ENCODE measurements around the gene PHF2.

The PHF2 gene

DNA sequence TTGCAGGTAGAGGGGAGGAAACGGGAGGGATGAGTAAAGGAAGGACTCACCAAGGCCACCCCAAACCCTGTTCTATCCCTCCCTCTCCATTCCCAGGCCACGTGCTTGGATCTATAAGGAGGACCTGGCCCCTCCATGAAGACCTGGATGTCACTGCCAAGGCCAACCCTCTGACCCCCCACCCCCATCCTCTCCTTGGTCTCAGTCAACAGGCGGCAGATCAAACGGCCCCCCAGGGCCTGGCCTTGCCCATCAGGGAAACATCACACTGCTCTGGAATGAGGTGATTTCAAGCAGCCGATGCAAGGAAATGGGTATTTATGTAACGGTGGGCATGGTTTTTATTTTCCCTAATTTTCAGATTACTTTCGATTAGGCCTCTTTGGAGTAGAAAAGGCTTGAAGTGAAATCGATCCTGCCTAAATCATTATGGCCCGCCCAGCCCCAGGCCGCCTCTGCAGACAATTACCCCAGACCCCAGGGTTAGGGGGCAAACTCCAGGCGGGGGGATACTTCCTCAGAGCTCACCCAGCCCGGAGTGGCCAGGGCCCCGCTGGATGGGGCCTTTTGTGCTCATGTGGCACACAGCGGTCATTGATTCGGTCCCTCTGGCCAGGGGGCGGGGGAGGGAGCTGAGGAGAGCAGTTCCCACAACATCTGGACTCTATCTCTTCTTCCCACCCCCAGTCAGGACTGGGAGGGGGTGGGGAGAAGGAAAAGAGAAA, 125.3 kb downstream of the PHF2 start:
- Mint-ChIP-seq H3K4me3 (no peak overlapping the region), H3K27me3 (peaks cover 2% of the 10 kb centered on the region), H3K4me1 (ENCODE audit: low read depth) (no peaks in the 10 kb centered on the region), H3K27ac (no peak overlapping the region), H3K9me3 (ENCODE audit: low read depth) (peaks cover 15% of the 10 kb centered on the region), H3K36me3 (peaks cover 4% of the 10 kb centered on the region)

DNA sequence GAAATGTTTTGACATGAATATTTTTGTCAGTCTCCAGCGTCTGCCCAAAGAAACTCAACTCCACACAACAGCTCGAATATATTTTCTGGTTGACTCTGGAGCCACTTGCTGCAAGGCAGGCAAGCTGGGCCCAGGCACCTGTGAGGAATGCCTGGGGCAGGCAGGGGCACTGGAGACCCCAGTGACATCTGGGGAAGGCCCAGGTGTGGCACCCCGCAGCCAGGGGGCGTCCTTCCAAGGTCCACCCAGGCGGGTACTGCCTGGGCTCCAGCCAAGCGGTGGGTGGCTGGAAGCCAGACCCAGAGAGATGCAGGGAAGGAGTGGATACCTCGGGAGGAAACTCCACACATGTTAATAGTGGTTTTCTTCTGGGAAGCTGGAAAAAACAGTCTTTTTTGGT, 125.9 kb downstream of the PHF2 start:
- Mint-ChIP-seq H3K36me3 (peaks cover 4% of the 10 kb centered on the region), H3K4me3 (no peak overlapping the region), H3K4me1 (ENCODE audit: low read depth) (no peaks in the 10 kb centered on the region), H3K9me3 (ENCODE audit: low read depth) (peaks cover 15% of the 10 kb centered on the region), H3K27ac (no peak overlapping the region), H3K27me3 (peaks cover 2% of the 10 kb centered on the region)

DNA sequence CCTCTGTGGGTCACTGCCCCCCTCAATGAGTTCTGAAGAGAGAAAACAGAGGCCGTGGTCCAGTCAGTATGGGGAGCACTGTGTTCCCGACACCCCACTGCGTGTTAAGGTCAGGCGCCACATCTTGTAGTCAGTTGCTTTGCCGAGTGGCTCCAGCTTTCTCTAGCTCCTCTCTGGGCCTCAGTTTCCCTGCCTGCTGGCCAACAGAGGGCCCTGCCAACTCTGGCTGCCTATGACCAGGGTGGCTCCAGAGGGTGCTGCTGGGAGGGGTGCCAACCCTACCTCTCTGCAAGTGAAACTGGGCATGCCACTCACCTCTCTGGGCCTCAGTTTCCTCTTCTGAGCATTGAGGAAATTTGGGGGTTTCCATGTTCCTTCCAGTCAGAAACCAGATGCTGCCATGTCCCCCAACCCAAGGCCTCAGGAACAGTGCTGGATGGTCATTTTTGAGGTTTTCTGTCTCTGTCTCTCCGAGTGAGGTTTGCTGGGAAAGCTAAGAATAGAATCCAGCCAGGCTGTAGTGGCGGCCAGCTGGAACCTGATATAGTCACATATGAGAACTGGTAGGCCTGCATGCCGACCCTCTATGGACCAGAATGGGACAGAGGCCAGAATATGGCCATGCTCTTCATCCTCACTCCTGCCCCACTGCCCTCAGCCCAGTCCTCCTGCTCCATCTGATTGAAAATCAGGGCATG, 132.1 kb downstream of the PHF2 start:
- no peak overlapping the region for H3K4me3 Mint-ChIP-seq
- H3K4me1 Mint-ChIP-seq (ENCODE audit: low read depth), result no peaks in the 10 kb centered on the region
- peaks cover 11% of the 10 kb centered on the region for H3K9me3 Mint-ChIP-seq (ENCODE audit: low read depth)
- peaks cover 4% of the 10 kb centered on the region for H3K36me3 Mint-ChIP-seq
- H3K27me3 Mint-ChIP-seq, result peaks cover 4% of the 10 kb centered on the region
- H3K27ac Mint-ChIP-seq, result no peak overlapping the region

DNA sequence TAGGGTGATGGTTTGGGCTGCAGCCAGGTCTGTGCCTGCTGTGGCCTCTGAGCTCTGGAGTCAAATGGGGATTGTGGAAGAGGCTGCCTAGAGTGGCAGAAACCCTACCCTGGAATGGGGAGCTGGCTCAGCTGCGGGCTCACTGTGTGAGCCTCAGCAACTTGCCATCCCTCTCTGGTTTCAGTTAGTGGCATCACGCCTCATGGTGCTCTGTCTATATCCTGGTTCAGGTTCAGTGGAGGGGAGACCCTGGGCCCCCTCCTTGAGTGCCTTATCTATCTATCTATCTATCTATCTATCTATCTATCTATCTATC, 132.6 kb downstream of the PHF2 start:
- peaks cover 6% of the 10 kb centered on the region for H3K27me3 Mint-ChIP-seq
- peaks cover 3% of the 10 kb centered on the region for H3K36me3 Mint-ChIP-seq
- no peak overlapping the region for H3K4me3 Mint-ChIP-seq
- no peaks in the 10 kb centered on the region for H3K4me1 Mint-ChIP-seq (ENCODE audit: low read depth)
- peaks cover 9% of the 10 kb centered on the region for H3K9me3 Mint-ChIP-seq (ENCODE audit: low read depth)
- H3K27ac Mint-ChIP-seq, result no peak overlapping the region

DNA sequence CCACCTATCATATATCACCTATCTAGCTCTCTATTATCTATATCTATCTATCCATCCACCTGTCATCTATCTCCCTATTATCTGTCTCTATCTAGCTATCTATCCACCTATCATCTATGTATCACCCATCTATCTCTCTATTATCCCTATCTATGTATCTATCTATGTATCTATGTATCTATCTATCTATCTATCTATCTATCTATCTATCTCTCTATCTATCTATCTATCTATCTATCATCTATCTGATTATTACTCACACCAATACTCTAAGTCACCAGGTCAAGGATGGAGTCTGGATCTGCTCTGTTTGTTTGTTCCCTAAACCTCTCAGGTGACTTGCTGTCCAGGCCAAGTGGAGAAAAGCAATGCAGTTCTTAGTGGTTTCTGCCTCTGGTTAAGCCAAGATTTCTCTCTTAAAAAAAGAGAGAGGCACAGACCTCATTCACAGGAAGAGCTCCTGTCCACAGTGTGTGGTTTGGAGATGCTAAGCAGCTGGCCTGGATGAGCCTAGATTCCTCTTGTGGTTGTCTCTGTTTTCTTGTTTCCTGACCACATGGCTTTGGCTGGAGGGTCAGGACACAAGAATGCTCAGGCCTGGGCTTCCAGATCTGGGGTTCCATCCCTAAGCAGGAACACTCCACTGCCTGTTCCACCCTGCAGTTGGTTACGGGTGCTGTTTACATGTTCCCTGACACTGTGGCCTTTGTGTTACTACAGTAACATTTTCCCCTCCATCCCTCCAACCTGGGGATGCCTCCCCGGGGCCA, 133.4 kb downstream of the PHF2 start:
- H3K9me3 Mint-ChIP-seq (ENCODE audit: low read depth), result peaks cover 3% of the 10 kb centered on the region
- no peaks in the 10 kb centered on the region for H3K4me1 Mint-ChIP-seq (ENCODE audit: low read depth)
- peaks cover 8% of the 10 kb centered on the region for H3K27me3 Mint-ChIP-seq
- H3K36me3 Mint-ChIP-seq, result no peaks in the 10 kb centered on the region
- no peak overlapping the region for H3K27ac Mint-ChIP-seq
- no peak overlapping the region for H3K4me3 Mint-ChIP-seq

DNA sequence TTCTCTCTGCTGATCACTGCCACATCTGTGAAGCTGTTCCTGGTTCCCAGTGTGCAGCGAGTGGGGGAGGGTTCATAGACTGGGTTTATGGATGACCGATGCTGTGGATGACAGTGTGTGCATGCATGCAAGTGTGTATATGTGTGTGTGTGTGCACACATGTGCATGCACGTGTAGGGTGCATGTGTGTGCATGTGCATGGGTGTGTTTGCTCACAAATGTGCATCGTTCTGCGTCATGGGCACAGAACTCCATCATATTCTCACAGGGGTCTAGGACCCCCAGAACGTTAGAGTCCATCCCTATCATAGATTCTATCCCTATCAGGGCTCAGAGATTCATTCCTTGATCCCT, 134.0 kb downstream of the PHF2 start:
- Mint-ChIP-seq H3K4me3 (no peak overlapping the region), H3K9me3 (ENCODE audit: low read depth) (no peaks in the 10 kb centered on the region), H3K4me1 (ENCODE audit: low read depth) (no peaks in the 10 kb centered on the region), H3K27me3 (peaks cover 8% of the 10 kb centered on the region), H3K36me3 (no peaks in the 10 kb centered on the region), H3K27ac (no peak overlapping the region)

DNA sequence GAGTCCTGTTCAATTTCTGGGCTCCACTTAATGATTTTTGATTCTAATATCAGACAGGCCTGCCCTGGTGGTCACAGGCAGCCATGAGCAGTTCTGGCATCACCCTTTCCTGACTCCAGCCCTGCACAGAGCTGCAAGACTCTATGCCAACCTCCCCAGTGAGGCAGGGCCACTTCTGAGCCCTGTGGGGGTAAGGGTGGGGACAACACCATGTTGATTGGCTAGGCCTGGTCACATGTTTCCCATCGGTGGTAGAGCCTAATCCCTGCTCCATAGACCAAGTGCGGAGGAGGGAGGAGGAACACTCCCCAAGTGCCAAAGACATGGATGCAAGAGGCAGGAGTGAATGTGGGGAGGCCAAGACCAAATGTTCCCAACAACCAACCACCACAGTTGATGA, 134.6 kb downstream of the PHF2 start:
- no peaks in the 10 kb centered on the region for H3K9me3 Mint-ChIP-seq (ENCODE audit: low read depth)
- no peaks in the 10 kb centered on the region for H3K36me3 Mint-ChIP-seq
- no peak overlapping the region for H3K27ac Mint-ChIP-seq
- H3K4me1 Mint-ChIP-seq (ENCODE audit: low read depth), result no peaks in the 10 kb centered on the region
- no peak overlapping the region for H3K4me3 Mint-ChIP-seq
- peaks cover 8% of the 10 kb centered on the region for H3K27me3 Mint-ChIP-seq

DNA sequence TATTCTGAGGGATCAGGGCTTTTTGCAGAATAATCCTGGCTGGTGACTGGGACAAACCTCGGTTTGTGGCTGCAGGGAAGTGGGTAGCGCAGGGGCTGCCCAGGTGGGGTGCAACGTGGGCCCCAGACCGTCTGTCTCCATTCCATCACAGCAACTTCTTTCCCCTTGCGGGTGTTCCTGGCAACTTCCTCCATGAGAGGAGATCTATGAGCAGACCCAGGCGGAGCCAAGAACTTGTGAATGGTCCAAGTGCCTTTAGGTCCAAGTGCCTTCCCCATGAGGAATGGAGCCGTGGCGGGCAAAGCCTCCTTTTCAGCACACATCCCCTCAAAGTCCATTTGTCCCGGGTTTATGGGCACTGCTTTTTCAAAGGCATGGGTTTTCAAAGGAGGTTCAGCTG, 136.5 kb downstream of the PHF2 start:
- Mint-ChIP-seq H3K9me3 (ENCODE audit: low read depth) (no peaks in the 10 kb centered on the region), H3K4me1 (ENCODE audit: low read depth) (peaks cover 4% of the 10 kb centered on the region), H3K4me3 (no peak overlapping the region), H3K27ac (no peak overlapping the region), H3K27me3 (peaks cover 5% of the 10 kb centered on the region), H3K36me3 (no peaks in the 10 kb centered on the region)

DNA sequence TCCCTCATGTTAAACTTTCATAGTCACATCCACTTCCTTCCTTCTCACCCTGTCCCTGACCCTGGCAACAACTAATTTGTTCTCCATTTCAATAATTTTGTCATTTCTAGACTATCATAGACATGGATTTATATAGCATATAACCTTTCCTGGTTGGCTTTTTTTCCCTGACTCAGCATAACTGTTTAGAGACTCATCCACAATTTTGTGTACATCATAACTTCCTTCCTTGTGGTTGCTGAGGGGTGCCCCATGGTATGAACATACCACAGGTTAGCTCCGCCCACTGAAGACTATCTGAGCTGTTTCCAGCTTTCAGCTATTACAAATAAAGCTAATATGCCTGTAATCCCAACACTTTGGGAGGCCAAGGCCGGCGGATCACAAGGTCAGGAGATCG, 137.3 kb downstream of the PHF2 start:
- Mint-ChIP-seq H3K27me3 (peaks cover 5% of the 10 kb centered on the region), H3K9me3 (ENCODE audit: low read depth) (no peaks in the 10 kb centered on the region), H3K4me1 (ENCODE audit: low read depth) (peaks cover 4% of the 10 kb centered on the region), H3K27ac (no peak overlapping the region), H3K4me3 (no peak overlapping the region), H3K36me3 (no peaks in the 10 kb centered on the region)

DNA sequence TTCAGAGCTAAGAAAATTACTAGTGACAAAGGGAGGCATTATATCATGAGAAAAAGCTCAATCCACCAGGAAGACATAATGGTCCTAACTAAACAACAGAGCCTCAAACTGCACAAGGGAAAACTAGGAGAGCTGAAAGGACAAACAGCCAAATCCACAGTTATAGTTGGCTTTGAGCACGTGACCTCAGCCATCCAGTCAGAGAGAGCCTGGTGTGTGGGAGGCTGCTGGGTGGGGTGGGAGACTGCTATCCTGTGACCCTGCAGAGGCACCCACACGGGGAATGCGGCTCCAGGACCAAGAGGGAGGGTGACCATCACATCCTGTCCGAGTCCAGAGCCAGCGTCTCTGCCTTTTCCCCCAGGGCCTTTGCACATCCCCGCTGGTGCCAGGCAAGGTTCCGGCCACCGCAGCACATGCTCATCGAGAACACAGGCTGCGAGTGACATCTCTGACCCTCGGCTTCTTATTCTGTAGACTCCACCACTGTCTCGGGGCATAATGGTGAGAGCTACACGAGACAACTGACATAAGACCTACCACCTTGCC, 145.1 kb downstream of the PHF2 start:
- no peaks in the 10 kb centered on the region for H3K36me3 Mint-ChIP-seq
- peaks cover 4% of the 10 kb centered on the region for H3K4me1 Mint-ChIP-seq (ENCODE audit: low read depth)
- no peaks in the 10 kb centered on the region for H3K9me3 Mint-ChIP-seq (ENCODE audit: low read depth)
- H3K27me3 Mint-ChIP-seq, result peaks cover 6% of the 10 kb centered on the region
- H3K27ac Mint-ChIP-seq, result no peak overlapping the region
- H3K4me3 Mint-ChIP-seq, result no peak overlapping the region

DNA sequence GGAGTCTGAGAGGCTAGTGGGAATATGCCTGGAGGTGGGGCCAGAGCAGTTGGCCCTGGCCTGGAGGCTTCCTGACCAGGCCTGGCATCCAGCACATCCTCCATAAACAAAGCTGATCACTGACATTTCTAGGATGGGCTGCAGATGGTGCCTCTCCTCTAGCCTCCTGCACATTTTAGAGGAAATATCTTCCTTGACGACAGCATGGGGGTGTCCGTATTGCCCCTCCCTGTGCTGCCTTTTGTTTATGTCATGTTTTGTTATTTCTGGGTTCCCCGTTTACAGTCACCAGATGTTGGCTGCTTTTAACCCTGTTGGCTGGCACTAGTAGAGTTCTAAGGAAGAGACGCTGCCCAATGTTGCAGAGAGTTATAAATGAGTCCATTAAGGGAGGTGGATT, 148.5 kb downstream of the PHF2 start:
- peaks cover 13% of the 10 kb centered on the region for H3K27me3 Mint-ChIP-seq
- H3K4me1 Mint-ChIP-seq (ENCODE audit: low read depth), result no peaks in the 10 kb centered on the region
- no peaks in the 10 kb centered on the region for H3K9me3 Mint-ChIP-seq (ENCODE audit: low read depth)
- H3K27ac Mint-ChIP-seq, result no peak overlapping the region
- no peak overlapping the region for H3K4me3 Mint-ChIP-seq
- H3K36me3 Mint-ChIP-seq, result no peaks in the 10 kb centered on the region

DNA sequence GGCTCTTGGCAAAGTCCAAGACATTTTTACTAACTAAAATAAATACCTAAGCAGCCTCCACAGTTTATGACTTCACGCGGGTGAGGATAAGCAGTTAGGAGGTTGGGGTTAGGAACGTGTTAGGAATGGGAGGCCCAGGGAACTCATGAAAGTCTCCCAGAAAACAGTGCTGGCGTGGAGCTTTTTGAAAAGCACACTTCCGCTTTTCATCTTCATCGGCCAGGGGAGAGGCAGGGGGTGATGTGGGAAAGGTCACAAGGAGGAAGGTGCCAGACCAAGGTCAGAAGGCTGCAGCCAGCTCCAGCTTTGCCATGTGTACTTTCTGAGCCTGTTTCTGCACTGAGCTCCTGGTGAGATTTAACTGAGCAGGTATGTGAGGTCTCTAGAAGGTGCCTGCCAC, 149.0 kb downstream of the PHF2 start:
- Mint-ChIP-seq H3K9me3 (ENCODE audit: low read depth) (no peaks in the 10 kb centered on the region), H3K4me3 (no peak overlapping the region), H3K27me3 (peaks cover 14% of the 10 kb centered on the region), H3K36me3 (no peaks in the 10 kb centered on the region), H3K4me1 (ENCODE audit: low read depth) (no peaks in the 10 kb centered on the region), H3K27ac (no peak overlapping the region)

DNA sequence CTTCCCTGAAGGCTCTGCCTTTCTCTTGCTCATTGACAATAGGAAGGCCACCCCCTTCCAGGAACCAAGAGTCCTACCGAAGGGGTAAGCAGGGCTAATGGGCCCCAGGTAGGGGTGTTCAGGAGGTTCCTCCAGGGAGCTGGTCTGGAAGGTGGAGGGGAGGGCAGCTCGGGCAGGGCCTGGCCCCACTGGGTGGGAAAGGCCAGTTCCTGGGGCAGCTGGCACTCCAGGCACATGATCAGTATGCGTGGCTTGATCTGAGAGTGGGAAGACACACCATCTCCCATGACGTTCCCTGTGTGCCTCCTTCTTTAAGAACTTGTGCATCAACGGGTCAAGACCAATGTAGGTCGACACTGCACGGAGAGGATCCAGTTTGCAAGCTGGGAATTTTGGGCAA, 149.8 kb downstream of the PHF2 start:
- peaks cover 18% of the 10 kb centered on the region for H3K27me3 Mint-ChIP-seq
- no peak overlapping the region for H3K27ac Mint-ChIP-seq
- no peaks in the 10 kb centered on the region for H3K36me3 Mint-ChIP-seq
- H3K9me3 Mint-ChIP-seq (ENCODE audit: low read depth), result no peaks in the 10 kb centered on the region
- H3K4me3 Mint-ChIP-seq, result no peak overlapping the region
- no peaks in the 10 kb centered on the region for H3K4me1 Mint-ChIP-seq (ENCODE audit: low read depth)
